Mononuclear cell (primary cell): ENCODE data around the gene ZDHHC11. TPM values are rescaled to one million over a fixed set of nuclear protein-coding genes. Genes with fewer than 3 reads are reported as not detected.
"Not testable (repeated sequence)": the region's sequence is repeated elsewhere in the genome, so short reads cannot be mapped to it uniquely, and the experiment has no call there.

Experiments used
- H3K27me3 ChIP-seq: 2 replicates; pipeline ENCODE4 v1.6.0; 2011; ENCODE audit warnings: low read length, control low read depth; ENCODE audit not compliant: insufficient read depth
- H3K4me1 ChIP-seq: 2 replicates; pipeline ENCODE4 v1.5.1; 2011; ENCODE audit warnings: mild to moderate bottlenecking, low read length, control low read depth; ENCODE audit not compliant: insufficient read depth
- H3K4me3 ChIP-seq: 2 replicates; pipeline ENCODE4 v1.5.1; 2011; ENCODE audit warnings: mild to moderate bottlenecking, low read length, moderate library complexity
- H3K9me3 ChIP-seq: 2 replicates; pipeline ENCODE4 v1.5.1; 2011; ENCODE audit warnings: low read depth, mild to moderate bottlenecking, control low read depth, low read length
- total RNA-seq: library from RNA; depleted of rRNA; stranded (reverse); fragments of >200 nt; gene quantifications from one replicate; pipeline ENCODE4 v1.2.3, GENCODE V29; 2012

Gene ZDHHC11
- total RNA-seq, 1 donor = 1.2 TPM

- not testable (repeated sequence) for H3K4me1 ChIP-seq, H3K27me3 ChIP-seq, H3K9me3 ChIP-seq, H3K4me3 ChIP-seq
Measured at GRCh38 chr5:845676-846601, 4.8 kb downstream of the ZDHHC11 start.

GRCh38 chr5:845031-845675 is 5.6 kb downstream of the ZDHHC11 start:
- not testable (repeated sequence) for H3K4me3 ChIP-seq, H3K9me3 ChIP-seq

GRCh38 chr5:844426-844825 is 6.4 kb downstream of the ZDHHC11 start:
- not testable (repeated sequence) for H3K9me3 ChIP-seq, H3K27me3 ChIP-seq, H3K4me3 ChIP-seq, H3K4me1 ChIP-seq

More at GRCh38 chr5:845031-845675, 5.6 kb downstream of the ZDHHC11 start:
- H3K27me3 ChIP-seq, H3K4me1 ChIP-seq: not testable (repeated sequence)

- H3K4me1 ChIP-seq, H3K27me3 ChIP-seq, H3K4me3 ChIP-seq, H3K9me3 ChIP-seq: not testable (repeated sequence)
Measured at GRCh38 chr5:843926-844325, 6.9 kb downstream of the ZDHHC11 start.

GRCh38 chr5:843371-843770 is 7.4 kb downstream of the ZDHHC11 start:
- H3K4me1 ChIP-seq, H3K4me3 ChIP-seq, H3K27me3 ChIP-seq, H3K9me3 ChIP-seq: not testable (repeated sequence)

GRCh38 chr5:842402-843221 is 8.2 kb downstream of the ZDHHC11 start:
- H3K4me3 ChIP-seq, H3K4me1 ChIP-seq, H3K27me3 ChIP-seq, H3K9me3 ChIP-seq: not testable (repeated sequence)

- H3K27me3 ChIP-seq, H3K9me3 ChIP-seq, H3K4me3 ChIP-seq, H3K4me1 ChIP-seq: not testable (repeated sequence)
Measured at GRCh38 chr5:841531-842401, 9.0 kb downstream of the ZDHHC11 start.

GRCh38 chr5:840974-841435 is 9.8 kb downstream of the ZDHHC11 start:
- not testable (repeated sequence) for H3K4me1 ChIP-seq, H3K9me3 ChIP-seq, H3K4me3 ChIP-seq, H3K27me3 ChIP-seq

- not testable (repeated sequence) for H3K4me3 ChIP-seq, H3K27me3 ChIP-seq, H3K4me1 ChIP-seq, H3K9me3 ChIP-seq
Measured at GRCh38 chr5:840118-840973, 10.4 kb downstream of the ZDHHC11 start.

- not testable (repeated sequence) for H3K4me3 ChIP-seq, H3K27me3 ChIP-seq, H3K4me1 ChIP-seq, H3K9me3 ChIP-seq
Measured at GRCh38 chr5:838431-838851, 12.3 kb downstream of the ZDHHC11 start.

- H3K4me3 ChIP-seq, H3K4me1 ChIP-seq, H3K9me3 ChIP-seq, H3K27me3 ChIP-seq: not testable (repeated sequence)
Measured at GRCh38 chr5:837621-838121, 13.1 kb downstream of the ZDHHC11 start.

- H3K4me3 ChIP-seq, H3K4me1 ChIP-seq: not testable (repeated sequence)
Measured at GRCh38 chr5:835933-836612, 14.7 kb downstream of the ZDHHC11 start.

GRCh38 chr5:834013-834412 is 16.8 kb downstream of the ZDHHC11 start:
- not testable (repeated sequence) for H3K4me1 ChIP-seq

More at GRCh38 chr5:835933-836612, 14.7 kb downstream of the ZDHHC11 start:
- not testable (repeated sequence) for H3K27me3 ChIP-seq, H3K9me3 ChIP-seq

More at GRCh38 chr5:834013-834412, 16.8 kb downstream of the ZDHHC11 start:
- not testable (repeated sequence) for H3K27me3 ChIP-seq, H3K4me3 ChIP-seq, H3K9me3 ChIP-seq
